ENCODE data around the gene SLC10A3.

The SLC10A3 gene
- total RNA-seq, result 21.6 to 29.4 (median 23.9) reads per million in 3 experiments

GRCh38 chrX:154490414-154491083 is at the start of gene SLC10A3:
SLC10A3 (minus strand) TSS chrX:154490629; CDS start chrX:154488940, 1,689 bp downstream.
- DNase-seq, result peak; percentile 86

GRCh38 chrX:154539077-154539476 is 48.6 kb upstream of the SLC10A3 start:
- DNase-seq, result no peak

- no peak for DNase-seq
Observed at GRCh38 chrX:154535892-154536291, 45.5 kb upstream of the SLC10A3 start.

- DNase-seq, result peak; percentile 88
Observed at GRCh38 chrX:154534526-154535322, 44.3 kb upstream of the SLC10A3 start.

- DNase-seq, result no peak
Observed at GRCh38 chrX:154532690-154533089, 42.3 kb upstream of the SLC10A3 start.

- no peak for DNase-seq
Observed at GRCh38 chrX:154531626-154532025, 41.2 kb upstream of the SLC10A3 start.

- no peak for DNase-seq
Observed at GRCh38 chrX:154530286-154530685, 39.9 kb upstream of the SLC10A3 start.

GRCh38 chrX:154529206-154529612 is 38.8 kb upstream of the SLC10A3 start:
- DNase-seq, result no peak

- DNase-seq, result peak; percentile 35
Observed at GRCh38 chrX:154526901-154527675, 36.7 kb upstream of the SLC10A3 start.

- DNase-seq, result no peak
Observed at GRCh38 chrX:154525606-154526490, 35.4 kb upstream of the SLC10A3 start.

- DNase-seq, result no peak
Observed at GRCh38 chrX:154519389-154519788, 29.0 kb upstream of the SLC10A3 start.

GRCh38 chrX:154517101-154517781 is 26.8 kb upstream of the SLC10A3 start:
- DNase-seq, result no peak

- DNase-seq, result no peak
Observed at GRCh38 chrX:154516656-154517100, 26.2 kb upstream of the SLC10A3 start.

- peak; percentile 87 for DNase-seq
Observed at GRCh38 chrX:154515966-154516655, 25.7 kb upstream of the SLC10A3 start, which contains the start of gene FAM3A. FAM3A (minus strand) TSS chrX:154516232; CDS start chrX:154515772, 460 bp downstream.

GRCh38 chrX:154515090-154515965 is 24.9 kb upstream of the SLC10A3 start:
- DNase-seq, result no peak

- DNase-seq, result no peak
Observed at GRCh38 chrX:154513716-154514115, 23.3 kb upstream of the SLC10A3 start.

GRCh38 chrX:154512879-154513553 is 22.6 kb upstream of the SLC10A3 start:
- DNase-seq, result no peak

- DNase-seq, result no peak
Observed at GRCh38 chrX:154511761-154512160, 21.3 kb upstream of the SLC10A3 start.

GRCh38 chrX:154509455-154509854 is 19.0 kb upstream of the SLC10A3 start:
- DNase-seq, result no peak

Measured in central memory CD4-positive, alpha-beta T cell (primary cell).